ENCODE measurements around the gene SIGMAR1.

SIGMAR1 gene

DNA sequence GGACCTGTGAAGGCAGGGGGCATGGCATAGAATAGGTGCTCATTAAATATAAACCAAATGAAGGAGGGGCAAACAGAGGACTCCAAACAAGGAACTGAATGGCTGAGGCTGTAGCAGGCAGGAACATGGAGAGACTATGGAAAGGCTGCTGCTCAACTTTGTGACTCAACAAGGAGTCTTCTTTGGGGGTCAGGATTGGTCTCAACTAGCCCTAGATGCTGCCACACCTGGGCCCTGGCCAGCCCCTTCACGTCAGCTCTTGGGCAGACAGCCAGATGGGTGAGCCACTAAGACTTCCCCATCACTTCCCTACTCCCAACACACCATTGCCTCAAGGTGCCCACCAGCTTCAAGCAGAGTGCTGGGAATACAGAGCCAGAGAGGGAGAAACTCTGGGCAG, 36.7 kb downstream of the SIGMAR1 start:
- no peak for DNase-seq

DNA sequence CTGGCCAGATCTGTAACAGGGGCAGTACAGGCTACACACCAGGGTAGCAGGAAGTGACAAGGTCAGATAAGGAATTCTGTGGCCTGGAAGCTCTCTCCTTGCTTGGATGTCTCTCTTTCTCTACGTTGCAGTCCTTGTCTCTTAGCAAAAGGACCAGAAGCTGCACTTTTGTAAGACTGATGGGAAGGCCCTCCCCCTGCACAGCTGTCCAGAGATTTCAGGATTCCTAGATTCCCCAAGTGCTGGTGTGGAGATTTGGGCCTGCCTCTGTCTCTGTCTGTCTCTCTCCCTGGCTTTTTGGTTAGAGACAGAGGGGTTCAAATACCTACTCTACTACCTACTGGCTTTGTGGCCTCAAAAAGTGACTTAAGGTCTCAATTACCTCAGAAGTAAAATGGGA, 38.0 kb downstream of the SIGMAR1 start:
- DNase-seq = no peak

DNA sequence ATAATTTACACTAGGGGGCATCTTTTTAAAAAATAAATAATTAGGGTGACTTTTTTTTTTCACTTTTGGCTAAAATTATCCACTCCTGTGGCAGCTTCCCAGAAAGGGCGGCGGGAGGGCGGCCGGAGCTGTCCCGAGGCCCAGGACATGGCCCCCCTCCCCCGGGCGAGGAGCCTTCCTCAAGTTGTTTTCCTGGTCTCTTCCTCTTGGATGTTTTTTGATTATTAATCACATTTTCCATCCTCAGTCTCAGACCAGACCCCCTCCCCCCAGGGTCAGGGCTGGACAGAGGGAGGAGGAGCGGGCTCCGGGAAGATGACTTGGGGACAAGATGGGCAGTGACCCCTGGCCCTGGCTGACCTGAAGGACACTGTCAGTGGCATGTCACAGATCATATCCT, 43.4 kb downstream of the SIGMAR1 start:
- no peak for DNase-seq

DNA sequence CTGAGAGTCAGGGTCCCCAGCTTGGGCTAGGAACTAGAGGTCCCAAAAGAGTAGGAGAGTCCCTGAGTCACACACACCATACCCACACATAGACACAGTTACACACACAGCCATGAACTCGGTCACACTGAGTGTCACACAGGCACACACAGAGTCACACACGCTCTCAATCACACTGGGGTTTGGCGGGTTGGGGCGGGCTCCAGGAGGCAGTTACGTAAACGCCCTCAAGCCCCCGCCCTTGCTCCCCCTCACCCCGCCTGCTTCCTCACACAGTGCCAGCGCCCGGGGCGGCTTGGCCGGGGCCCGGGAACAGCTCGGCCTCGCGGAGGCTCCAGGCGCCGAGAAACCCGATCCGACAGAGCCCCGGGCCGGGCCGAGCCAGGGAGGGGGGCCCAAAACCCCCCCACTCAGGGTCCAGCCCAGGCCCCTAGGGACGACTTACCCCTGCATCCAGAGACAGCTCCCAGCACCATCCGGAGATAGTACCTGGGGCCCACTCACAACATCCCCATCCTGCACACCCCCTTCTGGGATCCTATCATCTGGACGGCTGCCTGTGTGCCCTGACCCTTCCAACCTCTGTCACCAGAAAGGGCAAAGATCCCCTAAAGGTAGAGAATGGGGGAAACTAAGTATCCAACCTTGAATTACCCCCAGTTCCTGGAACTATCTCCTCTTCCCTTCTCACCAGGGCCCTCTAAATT, 44.5 kb downstream of the SIGMAR1 start:
- DNase-seq = no peak

DNA sequence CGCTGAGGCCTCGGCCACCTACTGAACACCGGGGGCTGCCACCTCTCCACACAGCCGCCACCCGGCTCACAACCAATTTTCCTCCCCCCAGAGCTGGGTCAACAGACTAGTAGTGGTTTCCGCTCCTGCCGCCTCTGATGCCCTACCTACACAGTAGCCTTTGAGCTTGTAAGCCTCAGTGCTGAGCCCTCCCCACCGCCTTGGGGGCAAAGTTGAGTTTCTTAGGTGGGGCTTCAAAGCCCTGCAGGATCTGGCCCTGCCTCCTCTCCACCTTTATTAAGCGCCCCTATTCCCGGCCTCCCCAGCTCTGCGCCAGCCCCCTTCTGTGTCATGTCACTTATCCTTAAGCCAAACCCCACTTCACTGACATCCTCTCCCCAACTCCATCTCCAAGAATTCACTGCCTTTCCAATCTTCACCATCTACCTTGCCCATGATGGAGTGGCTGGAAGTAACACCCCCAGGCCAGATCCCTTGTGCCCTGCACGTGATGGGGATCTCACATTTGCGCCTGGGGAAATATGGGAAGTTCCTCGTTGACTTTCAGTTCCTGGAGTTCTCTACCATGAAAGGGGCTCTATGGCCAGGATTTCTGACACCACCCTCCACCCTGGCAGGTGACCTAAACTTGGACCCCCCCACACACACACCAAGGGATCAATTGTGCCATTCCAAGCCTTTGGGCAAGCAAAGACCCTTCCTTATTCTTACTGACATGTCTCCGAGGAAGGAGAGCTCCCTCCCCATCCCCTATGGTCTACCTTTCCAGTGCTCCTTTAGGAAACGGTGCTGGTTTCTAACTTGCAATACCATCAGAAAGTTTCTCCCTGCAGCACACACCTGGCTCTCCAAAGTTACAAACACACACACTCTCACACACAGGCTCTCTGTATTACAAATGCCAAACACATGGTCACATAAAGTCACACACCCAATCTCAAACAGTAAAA, 45.4 kb downstream of the SIGMAR1 start:
- DNase-seq = no peak

DNA sequence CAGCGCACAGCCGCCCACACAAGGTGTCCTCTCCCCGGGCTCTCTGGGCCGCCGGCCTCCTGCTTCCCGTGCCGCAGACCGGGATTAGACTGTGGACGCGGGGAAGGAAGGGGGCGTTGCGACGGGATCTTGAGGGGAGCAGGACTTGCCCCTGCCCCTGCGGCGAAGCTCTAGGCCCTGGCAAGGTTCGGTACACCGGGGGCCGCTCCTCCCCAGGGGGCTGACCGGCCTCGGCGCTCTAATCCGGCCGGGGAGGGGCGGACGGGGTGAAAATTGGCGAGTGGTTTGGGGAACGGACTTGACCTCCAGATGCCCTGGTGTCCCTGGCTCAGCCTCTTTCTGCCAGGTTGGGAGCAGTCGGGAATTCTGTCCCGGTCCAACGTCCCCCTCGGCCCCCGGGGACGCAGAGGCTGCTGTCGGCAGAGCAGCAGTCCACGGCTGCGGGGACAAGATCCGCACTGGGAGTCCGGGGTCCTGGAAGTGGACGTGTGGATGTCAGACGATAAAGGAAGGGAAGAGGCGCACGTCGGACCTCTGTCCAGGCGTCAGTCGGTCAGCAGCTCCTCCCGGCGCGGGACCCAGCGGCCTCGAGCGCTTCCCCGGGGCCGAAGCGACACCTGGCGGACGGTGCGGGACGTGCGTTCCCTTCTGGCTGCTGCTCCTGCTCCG, 46.2 kb downstream of the SIGMAR1 start:
- peak; percentile 68 for DNase-seq

DNA sequence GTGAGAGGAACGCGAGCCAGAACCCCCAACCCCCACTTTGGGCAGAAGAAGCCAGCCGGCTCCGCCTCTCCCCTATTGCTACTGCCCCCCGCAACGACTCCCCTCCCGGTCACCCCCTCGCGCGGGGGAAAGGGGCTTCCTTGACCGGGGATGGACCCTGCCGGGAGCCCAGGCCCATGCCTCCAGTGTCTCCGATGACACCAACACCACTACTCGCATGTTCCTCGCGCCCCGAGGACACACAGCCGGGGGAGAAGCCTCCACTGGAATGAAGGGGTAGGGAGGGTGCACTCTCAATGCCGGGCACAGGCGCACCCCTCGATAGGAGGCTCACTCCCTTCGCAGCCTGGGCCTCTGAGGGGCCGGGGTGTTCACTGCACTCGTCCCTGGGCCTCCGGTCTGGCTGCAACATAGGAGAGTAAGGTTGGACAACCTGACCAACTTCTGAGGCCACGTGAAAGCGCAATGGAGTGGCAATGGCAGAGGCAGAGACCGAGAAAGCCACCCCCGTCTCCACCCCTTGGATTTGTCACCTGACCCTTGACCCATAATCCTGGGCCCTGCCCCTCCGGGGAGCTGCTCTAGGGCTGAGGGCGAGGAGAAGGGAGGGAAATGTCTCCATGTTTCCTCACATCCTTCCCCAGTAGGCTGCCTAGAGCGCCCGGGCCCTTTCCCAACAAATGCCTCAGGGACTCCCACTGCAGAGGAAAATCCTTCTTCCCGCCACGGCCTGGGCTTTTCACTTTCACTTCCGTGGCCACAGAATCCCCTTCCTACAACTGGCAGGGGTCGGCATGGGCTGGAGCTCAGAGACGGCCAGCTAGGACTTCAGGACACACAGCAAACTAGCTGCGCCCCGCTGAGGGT, 47.0 kb downstream of the SIGMAR1 start:
- DNase-seq = no peak

DNA sequence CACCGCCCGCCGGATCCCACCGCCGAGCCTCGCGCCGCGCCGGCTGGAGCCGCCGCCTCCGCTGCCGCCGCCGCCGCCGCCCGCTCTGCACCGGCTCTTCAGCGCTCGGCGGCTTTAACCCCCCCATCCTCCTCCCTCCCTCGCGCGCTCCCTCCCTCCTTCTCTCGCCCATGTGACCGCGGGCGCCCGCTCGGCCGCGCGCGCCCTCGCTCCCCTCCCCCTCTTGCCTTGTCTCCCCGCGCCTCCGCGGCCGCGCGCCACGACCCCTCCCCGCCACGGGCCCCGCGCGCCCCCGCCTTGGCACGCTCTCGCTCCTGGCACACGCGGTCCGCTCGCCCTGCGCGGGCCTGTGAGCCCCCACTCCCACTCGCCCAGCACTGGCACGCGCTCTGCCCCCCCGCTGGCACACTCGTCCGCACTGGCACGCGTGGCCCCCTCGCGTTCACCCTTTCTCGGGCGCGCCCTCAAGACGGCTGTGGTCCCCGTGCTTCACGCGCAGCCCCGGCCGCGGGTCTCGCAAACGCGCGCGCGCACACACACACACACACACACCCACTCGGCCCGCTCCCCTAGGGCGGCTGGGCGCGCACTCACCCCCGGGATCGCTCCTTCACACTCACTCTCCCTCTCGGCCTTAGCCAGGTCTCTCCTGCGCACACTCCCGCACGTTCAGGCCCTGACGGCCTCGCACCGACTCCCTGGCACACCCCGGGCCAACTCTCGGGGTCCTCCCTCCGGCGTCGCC, 47.8 kb downstream of the SIGMAR1 start, which contains the start of gene CNTFR:
CNTFR (minus strand) TSS at position 89 of the 745 bp plus-strand sequence. CDS start 20,743 bp downstream, outside the sequence.
- DNase-seq = no peak

DNA sequence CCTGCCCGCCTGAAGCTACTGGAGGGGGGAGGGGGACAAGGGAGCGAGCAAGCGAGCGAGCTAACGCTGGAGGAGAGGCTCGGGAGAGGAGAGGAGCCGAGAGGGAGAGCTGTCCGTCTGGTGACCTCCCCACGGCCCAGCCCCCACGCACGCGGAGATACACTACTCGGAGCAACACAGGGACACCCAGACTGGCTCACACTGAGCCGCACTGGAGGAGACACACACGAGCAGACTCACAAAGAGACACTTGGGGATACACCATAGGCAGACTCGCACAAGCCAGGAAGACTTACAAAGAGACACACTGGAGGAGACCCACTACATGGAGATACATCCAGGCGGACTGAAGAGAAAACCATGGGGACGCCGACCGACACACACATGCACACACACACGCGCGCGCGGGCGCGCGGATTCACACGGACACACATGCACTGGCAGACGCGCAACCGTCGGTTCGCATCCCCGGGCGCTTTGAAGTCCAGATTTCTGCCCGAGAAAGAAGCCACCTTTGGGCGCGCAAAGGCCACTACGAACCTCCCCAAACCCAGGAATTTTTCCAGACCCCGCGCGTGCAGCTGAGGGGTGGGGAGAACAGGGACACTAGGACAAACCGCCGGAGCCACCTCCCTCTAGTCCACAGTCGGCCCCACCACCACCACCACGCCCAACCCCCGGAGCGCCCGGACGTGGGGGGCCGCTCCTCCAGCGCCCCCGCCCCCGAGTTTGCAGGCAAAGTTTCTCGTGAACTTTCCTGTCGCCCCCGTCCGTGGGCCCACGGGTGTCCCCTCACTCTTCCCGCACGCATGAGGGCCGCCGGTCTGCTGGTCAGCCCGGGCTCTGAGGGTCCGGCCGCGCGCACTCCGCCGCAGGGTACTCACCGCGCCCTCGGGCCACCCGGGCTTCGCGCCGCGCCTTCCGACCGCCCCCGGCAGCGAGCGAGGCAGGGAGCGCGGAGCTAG, 48.6 kb downstream of the SIGMAR1 start:
- no peak for DNase-seq

DNA sequence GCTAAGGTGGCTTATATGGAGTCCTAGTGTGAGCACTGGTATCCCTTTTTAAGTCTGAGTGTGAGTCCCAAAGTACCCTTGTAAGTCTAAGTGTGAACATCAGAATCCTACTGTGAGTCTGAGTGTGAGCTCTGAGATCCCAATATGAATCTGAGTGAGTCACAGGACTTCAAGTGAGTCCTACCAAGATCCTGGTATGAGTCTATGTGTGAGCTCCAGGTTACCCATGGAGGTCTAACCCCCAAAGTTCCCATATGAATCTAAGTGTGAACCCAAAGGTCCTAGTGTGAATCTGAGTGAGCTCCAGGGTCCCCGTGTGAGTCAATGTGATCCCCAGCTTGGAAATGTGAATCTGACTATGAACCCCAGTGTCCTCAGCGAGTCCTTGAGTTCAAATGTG, 50.3 kb downstream of the SIGMAR1 start:
- no peak for DNase-seq

DNA sequence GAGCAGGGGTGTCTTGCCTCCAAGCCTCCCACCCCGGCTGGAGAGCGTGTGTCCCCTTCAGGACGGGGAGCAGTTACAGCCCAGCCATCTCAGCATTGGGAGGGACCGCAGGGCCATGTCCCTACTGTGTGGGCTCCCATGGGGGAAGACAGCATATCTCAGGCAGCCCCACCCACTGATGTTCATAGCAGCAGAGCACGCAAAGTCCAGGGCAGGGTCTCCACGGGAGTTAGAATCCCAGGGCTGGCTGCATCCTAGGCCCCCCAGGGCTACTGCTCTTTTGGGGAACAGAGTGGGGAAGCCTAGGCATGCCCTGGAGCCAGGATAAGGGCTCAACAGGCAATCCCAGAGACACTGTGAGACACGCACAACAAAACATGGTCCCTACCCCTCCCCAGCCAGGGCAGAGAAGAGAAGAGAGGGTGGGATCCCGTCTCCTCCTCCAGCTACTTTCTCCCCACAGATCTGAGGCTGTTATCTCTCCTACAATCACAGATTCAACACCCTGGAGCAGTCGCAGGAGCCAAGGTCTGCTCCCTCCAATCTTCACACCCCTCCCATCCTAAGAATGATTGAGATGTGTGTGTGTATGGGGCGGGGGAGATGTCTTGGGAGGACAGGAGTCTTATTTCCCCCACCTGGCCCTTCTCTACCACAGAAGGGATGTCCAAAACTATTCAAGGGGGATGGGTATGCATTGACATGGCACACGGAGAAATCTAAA, 51.5 kb downstream of the SIGMAR1 start:
- no peak for DNase-seq

DNA sequence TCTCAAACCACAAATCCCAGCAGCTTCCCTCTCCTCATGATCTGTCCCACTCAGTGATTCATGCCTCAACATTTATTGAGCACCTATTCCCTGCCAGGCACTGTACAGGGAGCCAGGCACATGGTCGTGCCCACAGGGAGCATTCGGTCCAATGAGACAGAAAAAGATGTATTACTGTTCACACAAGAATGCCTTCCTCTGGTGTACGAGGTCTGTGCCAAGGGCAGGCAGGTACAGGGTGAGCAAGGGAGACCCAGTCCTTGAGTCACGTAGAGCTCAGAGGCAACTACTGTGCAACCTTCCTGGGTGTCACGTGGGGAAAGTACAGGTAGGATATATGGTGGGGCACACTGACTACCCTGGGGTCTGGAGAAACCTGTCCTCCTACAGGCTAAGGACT, 52.6 kb downstream of the SIGMAR1 start:
- DNase-seq = no peak

Measured in activated effector memory CD4-positive, alpha-beta T cell treated with Interleukin-2 at 50 U/mL for 16 hours (primary cell).